RWPE1 (cell line): ENCODE measurements around the gene ZBTB7A.

Source experiments
- CTCF ChIA-PET: fragments of 350-600 bp; sonication (Branson Sonifier 250); formaldehyde crosslinking; extraction: SDS; loops from one replicate; lab custom pipeline; 2021; lab: Yijun Ruan, JAX
- POLR2A ChIA-PET: fragments of 400-600 bp; formaldehyde crosslinking; extraction: SDS; loops from one replicate; lab custom pipeline; 2020; ENCODE audit warnings: antibody characterized with exemption; ENCODE audit not compliant: low non-redundant PET; lab: Yijun Ruan, JAX
- DNase-seq: peaks from one replicate; pipeline ENCODE4 v3.0.0; 2012; ENCODE audit warnings: low spot score
- H3K27ac ChIP-seq: fragments of 450-650 bp; 2 replicates; pipeline ENCODE4 v1.5.1; 2017
- CTCF ChIP-seq: fragments of 450-650 bp; conservative IDR thresholded peaks from 2 replicates; pipeline ENCODE4 v1.5.1; 2017; ENCODE audit warnings: low read depth, mild to moderate bottlenecking

ZBTB7A gene

GRCh38 chr19:4052114-4052992 lies 14.3 kb downstream of the ZBTB7A start:
- no peak for TF ChIP-seq CTCF
- peak overlapping the region; percentile 98 for H3K27ac ChIP-seq
- ChIA-PET POLR2A (interaction anchor here (0.5 kb wide), 2 partner anchors 9 to 45 kb away, joined by 4 to 5 read pairs; no protein-coding TSS in a partner anchor), CTCF (interaction anchor here (0.6 to 1.2 kb wide), 2 partner anchors 65 to 789 kb away, joined by 3 to 4 read pairs; no protein-coding TSS in a partner anchor)
- peak; percentile 85 for DNase-seq

- DNase-seq, result peak; percentile 84
- CTCF ChIA-PET, result interaction anchor here (1.2 kb wide), 1 partner anchor 64 kb away, joined by 4 read pairs; no protein-coding TSS in a partner anchor
Observed at GRCh38 chr19:4051175-4052101, 15.3 kb downstream of the ZBTB7A start.

GRCh38 chr19:4049432-4049831 lies 17.3 kb downstream of the ZBTB7A start:
- peak overlapping the region; percentile 98 for H3K27ac ChIP-seq
- no peak for TF ChIP-seq CTCF
- DNase-seq, result no peak
- ChIA-PET CTCF (no interaction called here), POLR2A (no interaction called here)

More at GRCh38 chr19:4051175-4052101, 15.3 kb downstream of the ZBTB7A start:
- TF ChIP-seq CTCF, result no peak
- POLR2A ChIA-PET, result no interaction called here
- H3K27ac ChIP-seq, result peak overlapping the region; percentile 98

GRCh38 chr19:4046946-4047683 lies 19.6 kb downstream of the ZBTB7A start:
- TF ChIP-seq CTCF, result no peak
- ChIA-PET CTCF (no interaction called here), POLR2A (no interaction called here)
- H3K27ac ChIP-seq, result no peak overlapping the region; the same call in 1 of the 2 replicates
- no peak for DNase-seq

- ChIA-PET CTCF (no interaction called here), POLR2A (no interaction called here)
- H3K27ac ChIP-seq, result no peak overlapping the region
- TF ChIP-seq CTCF, result no peak
- DNase-seq, result no peak
Observed at GRCh38 chr19:4046362-4046691, 20.4 kb downstream of the ZBTB7A start.
